ENCODE results near the gene MYO7B.

The MYO7B gene

DNA sequence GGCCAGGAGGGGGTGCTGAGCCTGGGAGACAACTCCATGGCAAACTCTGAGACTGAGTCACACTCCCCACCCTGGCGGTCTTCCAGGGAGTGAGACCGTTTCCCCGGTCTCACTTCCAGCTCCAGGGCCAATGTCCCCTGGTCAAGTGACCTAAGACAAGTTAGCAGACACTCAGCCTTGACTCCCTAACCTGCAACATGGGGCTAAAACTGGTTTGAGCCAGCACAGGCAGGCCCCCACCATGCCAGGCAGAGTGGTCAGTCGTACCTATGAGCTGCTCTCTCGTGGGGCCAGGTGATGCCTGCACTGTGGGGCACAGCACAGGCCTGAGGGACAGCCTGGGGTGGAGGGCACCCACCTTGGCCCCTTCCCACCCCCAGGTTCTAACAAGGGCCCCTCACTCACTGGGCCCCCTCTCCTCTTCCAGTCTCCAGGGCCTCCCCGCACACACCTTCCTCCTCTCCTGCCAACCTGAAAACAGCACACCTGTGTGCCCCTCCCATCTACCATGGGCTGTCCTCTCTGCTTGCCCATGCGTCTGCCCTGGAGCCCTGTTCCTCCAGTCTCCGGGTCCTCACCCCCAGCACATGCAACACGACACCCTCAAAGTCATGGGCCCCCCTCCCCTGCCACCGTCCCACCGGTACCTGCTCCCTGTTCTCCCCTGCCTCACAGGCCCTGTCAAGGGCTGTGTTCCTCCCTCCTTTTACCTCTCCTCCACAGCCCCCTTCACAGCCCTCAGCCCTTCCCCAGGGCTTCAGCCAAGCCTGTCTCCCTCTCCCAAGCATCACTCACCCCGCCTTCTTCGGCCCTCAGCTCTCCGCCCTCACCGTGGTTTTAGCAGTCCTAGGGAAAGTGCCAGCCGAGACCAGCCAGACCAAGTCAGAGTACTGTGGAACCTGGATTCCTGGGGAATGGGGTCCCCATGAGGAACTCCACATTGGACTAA lies 112.0 kb downstream of the MYO7B start:
- no peaks in the 10 kb centered on the region for H3K4me1 ChIP-seq
- H3K36me3 ChIP-seq (replicated peaks), result no peaks in the 10 kb centered on the region
- DNase-seq (ENCODE audit: low spot score in 2 of 2), result no peak
- no peaks in the 10 kb centered on the region for H3K9me3 ChIP-seq
- no peak overlapping the region for H3K4me3 ChIP-seq
- in situ Hi-C loops (cut with MboI; ENCODE audit: low sequenced_read_pairs), result no loop called here
- H3K27me3 ChIP-seq (ENCODE audit: low read depth), result no peaks in the 10 kb centered on the region

GRCh38 chr2:127648321-127648720 lies 112.8 kb downstream of the MYO7B start:
- no peaks in the 10 kb centered on the region for H3K36me3 ChIP-seq (replicated peaks)
- H3K4me3 ChIP-seq, result no peak overlapping the region
- H3K9me3 ChIP-seq, result no peaks in the 10 kb centered on the region
- in situ Hi-C loops (cut with MboI; ENCODE audit: low sequenced_read_pairs), result no loop called here
- no peak for DNase-seq (ENCODE audit: low spot score in 2 of 2)
- no peaks in the 10 kb centered on the region for H3K27me3 ChIP-seq (ENCODE audit: low read depth)
- no peaks in the 10 kb centered on the region for H3K4me1 ChIP-seq

GRCh38 chr2:127649100-127649611 lies 113.7 kb downstream of the MYO7B start:
- no peak for DNase-seq (ENCODE audit: low spot score in 2 of 2)
- no peaks in the 10 kb centered on the region for H3K27me3 ChIP-seq (ENCODE audit: low read depth)
- no peaks in the 10 kb centered on the region for H3K9me3 ChIP-seq
- in situ Hi-C loops (cut with MboI; ENCODE audit: low sequenced_read_pairs), result no loop called here
- H3K4me3 ChIP-seq, result no peak overlapping the region
- no peaks in the 10 kb centered on the region for H3K36me3 ChIP-seq (replicated peaks)
- no peaks in the 10 kb centered on the region for H3K4me1 ChIP-seq

- Histone ChIP-seq H3K27me3 (ENCODE audit: low read depth) (no peaks in the 10 kb centered on the region), H3K4me1 (no peaks in the 10 kb centered on the region), H3K9me3 (no peaks in the 10 kb centered on the region), H3K4me3 (no peak overlapping the region), H3K36me3 (replicated peaks) (no peaks in the 10 kb centered on the region)
- DNase-seq (ENCODE audit: low spot score in 2 of 2), result peak; percentile 67 to 94
- in situ Hi-C loops (cut with MboI; ENCODE audit: low sequenced_read_pairs), result no loop called here
Observed at GRCh38 chr2:127649684-127650040, 114.2 kb downstream of the MYO7B start.

DNA sequence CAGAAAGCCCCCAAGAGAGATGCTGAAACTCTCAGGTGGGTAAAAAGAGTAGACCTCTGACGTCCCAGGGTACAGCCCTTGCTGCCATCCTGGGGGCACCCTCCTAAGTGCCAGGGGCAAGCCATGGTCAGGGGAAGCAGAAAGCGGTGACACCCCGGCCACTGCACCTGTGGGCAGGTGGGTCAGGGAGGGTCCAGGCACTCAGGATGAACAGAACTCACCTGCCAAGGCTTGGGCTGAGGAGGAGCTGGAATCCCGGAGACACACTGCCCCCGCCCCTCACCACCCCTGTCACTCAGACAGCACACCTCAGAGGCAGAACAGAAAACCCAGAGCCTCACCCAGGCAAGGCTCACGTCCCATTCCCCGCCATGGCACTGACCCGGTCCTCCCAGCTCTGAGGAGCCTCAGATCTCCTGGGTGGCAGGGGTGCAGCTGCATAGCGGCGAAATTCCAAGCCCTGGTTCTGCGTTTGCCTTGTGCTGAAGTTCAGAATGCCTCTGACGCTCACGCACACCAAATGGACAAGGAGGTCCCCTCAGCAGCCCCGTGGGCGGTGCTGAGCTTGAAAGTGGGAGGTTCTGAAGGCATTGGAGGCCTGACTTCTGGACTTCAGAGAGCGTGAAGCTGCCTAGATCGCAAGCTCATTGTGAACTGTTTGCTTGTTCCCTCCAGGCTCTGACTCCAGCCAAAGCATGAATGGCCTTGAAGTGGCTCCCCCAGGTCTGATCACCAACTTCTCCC lies 114.7 kb downstream of the MYO7B start:
- Histone ChIP-seq H3K4me3 (no peak overlapping the region), H3K4me1 (no peaks in the 10 kb centered on the region), H3K9me3 (no peaks in the 10 kb centered on the region), H3K27me3 (ENCODE audit: low read depth) (no peaks in the 10 kb centered on the region), H3K36me3 (replicated peaks) (no peaks in the 10 kb centered on the region)
- in situ Hi-C loops (cut with MboI; ENCODE audit: low sequenced_read_pairs), result no loop called here
- DNase-seq (ENCODE audit: low spot score in 2 of 2), result no peak

DNA sequence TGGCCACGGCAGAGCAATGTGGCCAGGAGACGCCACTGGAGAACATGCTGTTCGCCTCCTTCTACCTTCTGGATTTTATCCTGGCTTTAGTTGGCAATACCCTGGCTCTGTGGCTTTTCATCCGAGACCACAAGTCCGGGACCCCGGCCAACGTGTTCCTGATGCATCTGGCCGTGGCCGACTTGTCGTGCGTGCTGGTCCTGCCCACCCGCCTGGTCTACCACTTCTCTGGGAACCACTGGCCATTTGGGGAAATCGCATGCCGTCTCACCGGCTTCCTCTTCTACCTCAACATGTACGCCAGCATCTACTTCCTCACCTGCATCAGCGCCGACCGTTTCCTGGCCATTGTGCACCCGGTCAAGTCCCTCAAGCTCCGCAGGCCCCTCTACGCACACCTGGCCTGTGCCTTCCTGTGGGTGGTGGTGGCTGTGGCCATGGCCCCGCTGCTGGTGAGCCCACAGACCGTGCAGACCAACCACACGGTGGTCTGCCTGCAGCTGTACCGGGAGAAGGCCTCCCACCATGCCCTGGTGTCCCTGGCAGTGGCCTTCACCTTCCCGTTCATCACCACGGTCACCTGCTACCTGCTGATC lies 115.4 kb downstream of the MYO7B start:
- no peaks in the 10 kb centered on the region for H3K36me3 ChIP-seq (replicated peaks)
- no peak overlapping the region for H3K4me3 ChIP-seq
- H3K4me1 ChIP-seq, result no peaks in the 10 kb centered on the region
- in situ Hi-C loops (cut with MboI; ENCODE audit: low sequenced_read_pairs), result no loop called here
- DNase-seq (ENCODE audit: low spot score in 2 of 2), result no peak
- no peaks in the 10 kb centered on the region for H3K9me3 ChIP-seq
- no peaks in the 10 kb centered on the region for H3K27me3 ChIP-seq (ENCODE audit: low read depth)

GRCh38 chr2:127651381-127651809 lies 115.9 kb downstream of the MYO7B start:
- Histone ChIP-seq H3K36me3 (replicated peaks) (no peaks in the 10 kb centered on the region), H3K4me1 (no peaks in the 10 kb centered on the region), H3K4me3 (no peak overlapping the region), H3K27me3 (ENCODE audit: low read depth) (no peaks in the 10 kb centered on the region), H3K9me3 (no peaks in the 10 kb centered on the region)
- DNase-seq (ENCODE audit: low spot score in 2 of 2), result no peak
- in situ Hi-C loops (cut with MboI; ENCODE audit: low sequenced_read_pairs), result no loop called here

GRCh38 chr2:127651971-127652550 lies 116.6 kb downstream of the MYO7B start:
- in situ Hi-C loops (cut with MboI; ENCODE audit: low sequenced_read_pairs), result no loop called here
- DNase-seq (ENCODE audit: low spot score in 2 of 2), result no peak
- H3K4me3 ChIP-seq, result no peak overlapping the region
- H3K9me3 ChIP-seq, result no peaks in the 10 kb centered on the region
- H3K4me1 ChIP-seq, result no peaks in the 10 kb centered on the region
- H3K36me3 ChIP-seq (replicated peaks), result no peaks in the 10 kb centered on the region
- no peaks in the 10 kb centered on the region for H3K27me3 ChIP-seq (ENCODE audit: low read depth)

DNA sequence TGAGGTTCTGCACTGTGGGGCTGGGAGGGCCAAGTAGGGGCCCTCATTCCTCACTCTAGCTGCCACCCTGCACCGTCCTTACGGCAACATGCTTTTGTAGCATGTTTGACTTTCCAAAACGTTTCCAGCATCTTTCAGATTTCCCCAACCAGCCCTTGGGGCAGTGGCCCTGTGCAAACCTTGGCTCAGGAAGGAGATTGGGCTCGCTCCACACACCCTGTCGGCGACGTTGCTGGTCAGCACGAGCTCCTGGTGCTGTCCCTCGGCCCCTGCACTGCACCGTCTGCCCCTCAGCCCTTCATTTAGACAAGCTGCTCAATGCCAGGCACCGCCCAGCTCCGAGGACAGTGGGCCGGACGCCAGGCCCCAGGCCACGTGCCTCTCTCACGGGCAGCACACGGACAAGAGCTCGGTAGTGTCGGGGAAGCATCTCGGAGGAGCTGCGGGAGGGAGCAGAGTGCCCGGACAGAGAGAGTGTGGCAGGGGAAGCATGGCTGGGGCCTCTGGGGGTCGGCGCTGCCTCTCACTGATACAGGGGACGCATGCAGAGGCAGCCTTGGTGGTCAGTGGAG lies 117.4 kb downstream of the MYO7B start:
- Histone ChIP-seq H3K4me1 (no peaks in the 10 kb centered on the region), H3K9me3 (no peaks in the 10 kb centered on the region), H3K36me3 (replicated peaks) (no peaks in the 10 kb centered on the region), H3K27me3 (ENCODE audit: low read depth) (no peaks in the 10 kb centered on the region), H3K4me3 (no peak overlapping the region)
- in situ Hi-C loops (cut with MboI; ENCODE audit: low sequenced_read_pairs), result no loop called here
- no peak for DNase-seq (ENCODE audit: low spot score in 2 of 2)

DNA sequence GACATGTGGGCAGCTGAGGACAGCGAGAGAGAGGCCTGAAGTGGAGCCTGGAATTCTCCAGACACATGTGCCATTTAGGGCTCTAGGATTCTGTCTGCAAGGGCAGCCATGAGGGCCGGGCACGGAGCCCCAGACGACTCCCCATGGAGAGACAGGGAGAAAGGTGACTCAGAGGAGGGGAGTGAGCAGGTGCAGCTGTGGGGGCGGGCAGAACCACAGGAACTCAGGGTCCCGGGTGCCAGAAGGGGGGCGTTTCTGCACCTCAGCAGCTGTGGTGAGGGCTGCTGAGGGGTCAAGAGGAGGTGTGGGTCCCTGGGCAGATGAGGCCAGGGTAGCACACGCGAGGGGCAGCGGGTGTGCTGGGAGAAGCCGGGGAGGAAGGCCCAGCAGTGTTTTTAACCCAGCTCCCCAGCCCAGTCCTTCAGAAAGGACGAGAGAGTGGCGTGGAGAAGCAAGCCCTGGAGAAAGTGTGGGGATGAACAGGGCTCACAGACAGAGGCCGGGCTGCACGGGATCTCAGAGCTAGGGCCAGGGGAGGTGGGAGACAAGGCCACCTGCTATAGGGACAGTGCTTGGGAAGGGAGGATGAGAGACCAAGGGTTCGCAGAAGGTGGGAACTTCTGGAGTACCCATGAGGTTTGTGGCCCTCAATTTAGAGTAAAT lies 118.1 kb downstream of the MYO7B start:
- no peaks in the 10 kb centered on the region for H3K36me3 ChIP-seq (replicated peaks)
- no peak overlapping the region for H3K4me3 ChIP-seq
- H3K4me1 ChIP-seq, result no peaks in the 10 kb centered on the region
- DNase-seq (ENCODE audit: low spot score in 2 of 2), result no peak
- in situ Hi-C loops (cut with MboI; ENCODE audit: low sequenced_read_pairs), result no loop called here
- H3K9me3 ChIP-seq, result no peaks in the 10 kb centered on the region
- no peaks in the 10 kb centered on the region for H3K27me3 ChIP-seq (ENCODE audit: low read depth)

- DNase-seq (ENCODE audit: low spot score in 2 of 2), result no peak
- in situ Hi-C loops (cut with MboI; ENCODE audit: low sequenced_read_pairs), result no loop called here
- Histone ChIP-seq H3K4me3 (no peak overlapping the region), H3K9me3 (no peaks in the 10 kb centered on the region), H3K27me3 (ENCODE audit: low read depth) (no peaks in the 10 kb centered on the region), H3K4me1 (no peaks in the 10 kb centered on the region), H3K36me3 (replicated peaks) (no peaks in the 10 kb centered on the region)
Observed at GRCh38 chr2:127654084-127654837, 118.8 kb downstream of the MYO7B start.

DNA sequence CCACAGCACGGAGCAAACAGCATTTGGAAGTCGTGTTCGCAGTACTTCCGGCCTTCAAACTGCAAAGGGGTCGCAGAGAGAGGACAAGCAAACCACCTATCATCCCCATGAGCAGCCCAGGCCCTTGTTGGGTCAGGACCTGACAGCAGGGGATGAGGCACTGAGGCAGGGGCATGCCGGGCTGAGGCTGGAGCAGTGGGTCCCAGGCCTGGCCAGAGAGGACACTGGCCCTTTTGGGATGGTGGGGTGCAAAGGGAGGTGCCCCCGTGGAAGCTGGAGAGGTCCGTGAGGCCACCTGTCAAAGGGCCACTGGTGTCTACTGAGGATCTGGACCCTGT lies 119.3 kb downstream of the MYO7B start:
- Histone ChIP-seq H3K27me3 (ENCODE audit: low read depth) (no peaks in the 10 kb centered on the region), H3K4me1 (no peaks in the 10 kb centered on the region), H3K4me3 (no peak overlapping the region), H3K36me3 (replicated peaks) (no peaks in the 10 kb centered on the region), H3K9me3 (no peaks in the 10 kb centered on the region)
- no peak for DNase-seq (ENCODE audit: low spot score in 2 of 2)
- in situ Hi-C loops (cut with MboI; ENCODE audit: low sequenced_read_pairs), result no loop called here

All from HAP-1 (cell line).